SJSA1 (cell line): ENCODE results near the gene RPP25L. TPM values are rescaled to one million over a fixed set of nuclear protein-coding genes. Genes with fewer than 3 reads are reported as not detected.

Source experiments
- DNase-seq, 2 experiments: peaks; one replicate each; pipeline ENCODE4 v3.0.0-alpha.2; 2015 to 2020; ENCODE audit warnings: low spot score in 2 of 2, low read depth in 1 of 2
- H3K27ac ChIP-seq: fragments of 250-450 bp; sonication (Bioruptor Pico); 2 replicates; pipeline ENCODE4 v1.5.1; 2020; ENCODE audit warnings: mild to moderate bottlenecking, moderate library complexity
- H3K27me3 ChIP-seq: fragments of 250-450 bp; sonication (Bioruptor Pico); replicated peaks from 2 replicates; pipeline ENCODE4 v1.5.1; 2020; ENCODE audit warnings: mild to moderate bottlenecking, moderate library complexity
- H3K36me3 ChIP-seq: fragments of 250-450 bp; sonication (Bioruptor Pico); 2 replicates; pipeline ENCODE4 v1.5.1; 2020; ENCODE audit warnings: mild to moderate bottlenecking
- H3K4me1 ChIP-seq: fragments of 250-450 bp; sonication (Bioruptor Pico); replicated peaks from 2 replicates; pipeline ENCODE4 v1.6.1; 2021; ENCODE audit warnings: mild to moderate bottlenecking
- H3K4me3 ChIP-seq: fragments of 250-450 bp; sonication (Bioruptor Pico); 2 replicates; pipeline ENCODE4 v1.5.1; 2020; ENCODE audit warnings: mild to moderate bottlenecking
- H3K9me3 ChIP-seq: fragments of 250-450 bp; sonication (Bioruptor Pico); replicated peaks from 2 replicates; pipeline ENCODE4 v1.5.1; 2020; ENCODE audit warnings: mild to moderate bottlenecking
- total RNA-seq: library from RNA; depleted of rRNA; stranded (reverse); fragments of >200 nt; shearing (Covaris generic); gene quantifications from 2 replicates; pipeline ENCODE4 v1.2.3, GENCODE V29; 2014

Gene RPP25L
- total RNA-seq, 1 experiment from 2014 or later: 12.3 TPM

- peak overlapping the region; percentile 63 for H3K4me3 ChIP-seq
- H3K4me1 ChIP-seq: peaks cover 12% of the 10 kb centered on the region
- H3K9me3 ChIP-seq: no peaks in the 10 kb centered on the region
- no peaks in the 10 kb centered on the region for H3K36me3 ChIP-seq
- no peak for DNase-seq
- H3K27me3 ChIP-seq: no peaks in the 10 kb centered on the region
- H3K27ac ChIP-seq: peak overlapping the region; percentile 52
Observed at GRCh38 chr9:34611251-34611810, 566 bp downstream of the RPP25L start.

GRCh38 chr9:34610434-34611206 is 1.3 kb downstream of the RPP25L start:
- Histone ChIP-seq H3K9me3 (no peaks in the 10 kb centered on the region), H3K27me3 (no peaks in the 10 kb centered on the region), H3K36me3 (no peaks in the 10 kb centered on the region), H3K27ac (no peak overlapping the region), H3K4me1 (peaks cover 12% of the 10 kb centered on the region), H3K4me3 (no peak overlapping the region)
- DNase-seq: no peak

- H3K4me1 ChIP-seq: peaks cover 8% of the 10 kb centered on the region
- no peak for DNase-seq
- H3K9me3 ChIP-seq: no peaks in the 10 kb centered on the region
- no peaks in the 10 kb centered on the region for H3K36me3 ChIP-seq
- H3K4me3 ChIP-seq: no peak overlapping the region
- no peaks in the 10 kb centered on the region for H3K27me3 ChIP-seq
- no peak overlapping the region for H3K27ac ChIP-seq
Observed at GRCh38 chr9:34607331-34607730, 4.6 kb downstream of the RPP25L start.

- H3K9me3 ChIP-seq: no peaks in the 10 kb centered on the region
- no peak for DNase-seq
- H3K27ac ChIP-seq: no peak overlapping the region
- no peaks in the 10 kb centered on the region for H3K36me3 ChIP-seq
- no peak overlapping the region for H3K4me3 ChIP-seq
- peaks cover 6% of the 10 kb centered on the region for H3K4me1 ChIP-seq
- no peaks in the 10 kb centered on the region for H3K27me3 ChIP-seq
Observed at GRCh38 chr9:34606905-34607304, 5.0 kb downstream of the RPP25L start.

GRCh38 chr9:34606190-34606589 is 5.7 kb downstream of the RPP25L start:
- no peak for DNase-seq
- no peaks in the 10 kb centered on the region for H3K27me3 ChIP-seq
- no peak overlapping the region for H3K27ac ChIP-seq
- H3K4me1 ChIP-seq: peaks cover 2% of the 10 kb centered on the region
- no peak overlapping the region for H3K4me3 ChIP-seq
- H3K36me3 ChIP-seq: no peaks in the 10 kb centered on the region
- no peaks in the 10 kb centered on the region for H3K9me3 ChIP-seq

GRCh38 chr9:34603610-34604231 is 8.2 kb downstream of the RPP25L start:
- H3K27me3 ChIP-seq: no peaks in the 10 kb centered on the region
- H3K4me3 ChIP-seq: no peak overlapping the region
- H3K27ac ChIP-seq: no peak overlapping the region
- no peaks in the 10 kb centered on the region for H3K4me1 ChIP-seq
- H3K36me3 ChIP-seq: no peaks in the 10 kb centered on the region
- no peaks in the 10 kb centered on the region for H3K9me3 ChIP-seq
- DNase-seq: peak; percentile 25 to 59

GRCh38 chr9:34601937-34602573 is 9.8 kb downstream of the RPP25L start:
- DNase-seq: no peak
- no peak overlapping the region for H3K4me3 ChIP-seq

GRCh38 chr9:34600908-34601307 is 11.0 kb downstream of the RPP25L start:
- H3K27me3 ChIP-seq: no peaks in the 10 kb centered on the region

More at GRCh38 chr9:34601937-34602573, 9.8 kb downstream of the RPP25L start:
- Histone ChIP-seq H3K9me3 (no peaks in the 10 kb centered on the region), H3K27ac (no peak overlapping the region), H3K36me3 (no peaks in the 10 kb centered on the region), H3K27me3 (no peaks in the 10 kb centered on the region), H3K4me1 (no peaks in the 10 kb centered on the region)

GRCh38 chr9:34599546-34599945 is 12.4 kb downstream of the RPP25L start:
- Histone ChIP-seq H3K27me3 (no peaks in the 10 kb centered on the region), H3K9me3 (no peaks in the 10 kb centered on the region), H3K4me3 (no peak overlapping the region), H3K4me1 (no peaks in the 10 kb centered on the region), H3K36me3 (no peaks in the 10 kb centered on the region), H3K27ac (no peak overlapping the region)
- DNase-seq: no peak

More at GRCh38 chr9:34600908-34601307, 11.0 kb downstream of the RPP25L start:
- Histone ChIP-seq H3K4me1 (no peaks in the 10 kb centered on the region), H3K27ac (no peak overlapping the region), H3K4me3 (no peak overlapping the region), H3K36me3 (no peaks in the 10 kb centered on the region), H3K9me3 (no peaks in the 10 kb centered on the region)
- no peak for DNase-seq

GRCh38 chr9:34594177-34594576 is 17.7 kb downstream of the RPP25L start:
- Histone ChIP-seq H3K9me3 (no peaks in the 10 kb centered on the region), H3K27ac (no peak overlapping the region), H3K36me3 (no peaks in the 10 kb centered on the region), H3K27me3 (peaks cover 22% of the 10 kb centered on the region), H3K4me3 (no peak overlapping the region), H3K4me1 (no peaks in the 10 kb centered on the region)
- no peak for DNase-seq

- H3K36me3 ChIP-seq: no peaks in the 10 kb centered on the region
- no peaks in the 10 kb centered on the region for H3K9me3 ChIP-seq
- peaks cover 29% of the 10 kb centered on the region for H3K27me3 ChIP-seq
- no peaks in the 10 kb centered on the region for H3K4me1 ChIP-seq
- H3K27ac ChIP-seq: no peak overlapping the region
- H3K4me3 ChIP-seq: no peak overlapping the region
- DNase-seq: no peak
Observed at GRCh38 chr9:34592895-34593601, 18.8 kb downstream of the RPP25L start.

- H3K9me3 ChIP-seq: no peaks in the 10 kb centered on the region
Observed at GRCh38 chr9:34591917-34592866, 19.7 kb downstream of the RPP25L start.

More at GRCh38 chr9:34591917-34592866, 19.7 kb downstream of the RPP25L start:
- H3K4me1 ChIP-seq: no peaks in the 10 kb centered on the region
- no peaks in the 10 kb centered on the region for H3K36me3 ChIP-seq
- no peak overlapping the region for H3K27ac ChIP-seq
- no peak for DNase-seq
- H3K4me3 ChIP-seq: no peak overlapping the region
- peaks cover 33% of the 10 kb centered on the region for H3K27me3 ChIP-seq
